ENCODE measurements around the gene GPR63.

Gene GPR63

DNA sequence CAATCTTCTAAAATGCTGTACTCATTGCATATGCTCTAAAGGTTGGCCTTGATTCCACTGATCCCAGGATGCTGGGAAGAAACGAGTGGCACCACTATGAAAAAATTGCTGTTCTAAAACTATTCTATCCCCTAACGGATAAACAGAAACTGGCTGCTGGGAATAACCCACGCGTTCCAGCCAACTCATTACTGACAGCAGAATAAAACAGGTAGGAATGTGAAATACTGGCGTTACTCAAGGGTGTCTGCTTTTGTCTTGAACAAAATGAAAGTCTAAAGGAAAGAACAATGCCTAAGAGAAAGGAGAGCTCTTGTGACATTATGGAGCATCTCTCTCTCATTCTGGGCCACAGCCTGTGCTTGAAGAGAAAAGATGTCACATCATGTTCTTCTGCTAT is 26.1 kb downstream of the GPR63 start:
- Histone ChIP-seq H3K27ac (replicated peaks) (no peak overlapping the region), H3K27me3 (ENCODE audit: insufficient read depth, poor library complexity, severe bottlenecking) (no peaks in the 10 kb centered on the region), H3K4me3 (replicated peaks; ENCODE audit: insufficient read depth, low read length) (no peak overlapping the region)
- DNase-seq (ENCODE audit: low read depth in 1 of 2, low spot score in 1 of 2) = no peak
- TF ChIP-seq, protein P1, sequence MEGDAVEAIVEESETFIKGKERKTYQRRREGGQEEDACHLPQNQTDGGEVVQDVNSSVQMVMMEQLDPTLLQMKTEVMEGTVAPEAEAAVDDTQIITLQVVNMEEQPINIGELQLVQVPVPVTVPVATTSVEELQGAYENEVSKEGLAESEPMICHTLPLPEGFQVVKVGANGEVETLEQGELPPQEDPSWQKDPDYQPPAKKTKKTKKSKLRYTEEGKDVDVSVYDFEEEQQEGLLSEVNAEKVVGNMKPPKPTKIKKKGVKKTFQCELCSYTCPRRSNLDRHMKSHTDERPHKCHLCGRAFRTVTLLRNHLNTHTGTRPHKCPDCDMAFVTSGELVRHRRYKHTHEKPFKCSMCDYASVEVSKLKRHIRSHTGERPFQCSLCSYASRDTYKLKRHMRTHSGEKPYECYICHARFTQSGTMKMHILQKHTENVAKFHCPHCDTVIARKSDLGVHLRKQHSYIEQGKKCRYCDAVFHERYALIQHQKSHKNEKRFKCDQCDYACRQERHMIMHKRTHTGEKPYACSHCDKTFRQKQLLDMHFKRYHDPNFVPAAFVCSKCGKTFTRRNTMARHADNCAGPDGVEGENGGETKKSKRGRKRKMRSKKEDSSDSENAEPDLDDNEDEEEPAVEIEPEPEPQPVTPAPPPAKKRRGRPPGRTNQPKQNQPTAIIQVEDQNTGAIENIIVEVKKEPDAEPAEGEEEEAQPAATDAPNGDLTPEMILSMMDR (IDR thresholded peaks at IDR 0.05; ENCODE audit: insufficient read depth, low read length) = no peak
- TF ChIP-seq POLR2AphosphoS5 (IDR thresholded peaks at IDR 0.05; ENCODE audit: low read depth) (no peak), GABPA (IDR thresholded peaks at IDR 0.05; ENCODE audit: low read depth) (no peak), SPI1 (IDR thresholded peaks at IDR 0.05; ENCODE audit: borderline replicate concordance, low read depth) (no peak)
- TF ChIP-seq, protein P2, sequence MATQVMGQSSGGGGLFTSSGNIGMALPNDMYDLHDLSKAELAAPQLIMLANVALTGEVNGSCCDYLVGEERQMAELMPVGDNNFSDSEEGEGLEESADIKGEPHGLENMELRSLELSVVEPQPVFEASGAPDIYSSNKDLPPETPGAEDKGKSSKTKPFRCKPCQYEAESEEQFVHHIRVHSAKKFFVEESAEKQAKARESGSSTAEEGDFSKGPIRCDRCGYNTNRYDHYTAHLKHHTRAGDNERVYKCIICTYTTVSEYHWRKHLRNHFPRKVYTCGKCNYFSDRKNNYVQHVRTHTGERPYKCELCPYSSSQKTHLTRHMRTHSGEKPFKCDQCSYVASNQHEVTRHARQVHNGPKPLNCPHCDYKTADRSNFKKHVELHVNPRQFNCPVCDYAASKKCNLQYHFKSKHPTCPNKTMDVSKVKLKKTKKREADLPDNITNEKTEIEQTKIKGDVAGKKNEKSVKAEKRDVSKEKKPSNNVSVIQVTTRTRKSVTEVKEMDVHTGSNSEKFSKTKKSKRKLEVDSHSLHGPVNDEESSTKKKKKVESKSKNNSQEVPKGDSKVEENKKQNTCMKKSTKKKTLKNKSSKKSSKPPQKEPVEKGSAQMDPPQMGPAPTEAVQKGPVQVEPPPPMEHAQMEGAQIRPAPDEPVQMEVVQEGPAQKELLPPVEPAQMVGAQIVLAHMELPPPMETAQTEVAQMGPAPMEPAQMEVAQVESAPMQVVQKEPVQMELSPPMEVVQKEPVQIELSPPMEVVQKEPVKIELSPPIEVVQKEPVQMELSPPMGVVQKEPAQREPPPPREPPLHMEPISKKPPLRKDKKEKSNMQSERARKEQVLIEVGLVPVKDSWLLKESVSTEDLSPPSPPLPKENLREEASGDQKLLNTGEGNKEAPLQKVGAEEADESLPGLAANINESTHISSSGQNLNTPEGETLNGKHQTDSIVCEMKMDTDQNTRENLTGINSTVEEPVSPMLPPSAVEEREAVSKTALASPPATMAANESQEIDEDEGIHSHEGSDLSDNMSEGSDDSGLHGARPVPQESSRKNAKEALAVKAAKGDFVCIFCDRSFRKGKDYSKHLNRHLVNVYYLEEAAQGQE (IDR thresholded peaks at IDR 0.05; ENCODE audit: insufficient replicate concordance, low read depth) = no peak

DNA sequence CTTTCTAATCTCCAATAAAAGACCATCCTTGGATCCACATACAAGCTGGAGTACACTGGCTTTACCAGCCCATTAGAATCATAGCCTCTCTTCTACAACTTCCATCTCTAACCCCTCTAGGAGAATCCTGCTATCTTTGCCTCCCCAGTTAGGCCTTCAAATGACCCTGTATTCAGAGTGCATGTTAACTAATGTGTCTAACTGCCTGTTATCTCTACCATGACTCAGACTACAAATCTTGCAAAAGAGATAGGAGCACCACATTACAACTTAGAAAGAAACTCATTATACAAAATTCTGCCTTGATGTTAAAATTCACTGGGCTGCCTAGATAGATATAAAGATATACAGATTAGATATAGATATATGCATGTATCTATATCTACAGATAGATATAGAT is 28.2 kb downstream of the GPR63 start:
- Histone ChIP-seq H3K4me3 (replicated peaks; ENCODE audit: insufficient read depth, low read length) (no peak overlapping the region), H3K27ac (replicated peaks) (no peak overlapping the region), H3K27me3 (ENCODE audit: insufficient read depth, poor library complexity, severe bottlenecking) (no peaks in the 10 kb centered on the region)
- TF ChIP-seq POLR2AphosphoS5 (IDR thresholded peaks at IDR 0.05; ENCODE audit: low read depth) = no peak
- TF ChIP-seq, protein P1 (IDR thresholded peaks at IDR 0.05; ENCODE audit: insufficient read depth, low read length) = no peak
- no peak for TF ChIP-seq GABPA (IDR thresholded peaks at IDR 0.05; ENCODE audit: low read depth)
- TF ChIP-seq, protein P2 (IDR thresholded peaks at IDR 0.05; ENCODE audit: insufficient replicate concordance, low read depth) = no peak
- TF ChIP-seq SPI1 (IDR thresholded peaks at IDR 0.05; ENCODE audit: borderline replicate concordance, low read depth) = no peak
- DNase-seq (ENCODE audit: low read depth in 1 of 2, low spot score in 1 of 2) = no peak

DNA sequence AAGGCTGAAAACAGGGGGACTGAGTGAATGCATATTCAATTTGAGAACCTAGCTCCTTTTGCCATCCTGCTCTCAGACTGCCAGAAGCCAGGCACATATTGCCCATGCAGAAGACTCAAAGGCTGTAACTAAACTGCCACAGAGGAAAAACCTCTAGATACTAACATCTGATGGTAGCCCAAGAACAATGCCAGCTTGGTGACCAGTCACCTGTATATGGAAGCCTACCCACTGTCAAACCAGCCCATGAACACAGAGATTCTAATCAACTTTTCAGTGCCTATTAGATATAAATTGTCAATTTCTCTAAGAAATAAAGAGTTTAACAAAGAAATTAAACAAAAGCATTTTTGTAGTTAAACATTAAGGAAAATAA is 34.2 kb downstream of the GPR63 start:
- no peak overlapping the region for H3K27ac ChIP-seq (replicated peaks)
- TF ChIP-seq, protein P2 (IDR thresholded peaks at IDR 0.05; ENCODE audit: insufficient replicate concordance, low read depth) = no peak
- TF ChIP-seq POLR2AphosphoS5 (IDR thresholded peaks at IDR 0.05; ENCODE audit: low read depth) (no peak), SPI1 (IDR thresholded peaks at IDR 0.05; ENCODE audit: borderline replicate concordance, low read depth) (no peak), GABPA (IDR thresholded peaks at IDR 0.05; ENCODE audit: low read depth) (no peak)
- TF ChIP-seq, protein P1 (IDR thresholded peaks at IDR 0.05; ENCODE audit: insufficient read depth, low read length) = no peak
- DNase-seq (ENCODE audit: low read depth in 1 of 2, low spot score in 1 of 2) = no peak
- H3K27me3 ChIP-seq (ENCODE audit: insufficient read depth, poor library complexity, severe bottlenecking) = peaks cover 4% of the 10 kb centered on the region
- H3K4me3 ChIP-seq (replicated peaks; ENCODE audit: insufficient read depth, low read length) = no peak overlapping the region

All from HL-60 (cell line).